Upper lobe of left lung (tissue), 4 donors: ENCODE data around the gene TIRAP.

ENCODE experiments used
- CTCF ChIP-seq, 6 experiments: fragments of 450-650 bp in 4 of 6; fragments of 200-600 bp in 2 of 6; sonication (generic) in 2 of 6; IDR thresholded peaks; one replicate each; pipeline ENCODE4 v1.5.1; 2016 to 2019; ENCODE audit warnings: antibody characterized with exemption in 6 of 6
- EP300 ChIP-seq, 4 donors: sonication (generic); formaldehyde crosslinking; IDR thresholded peaks; one replicate each; pipeline ENCODE4 v1.5.1; 2017; ENCODE audit warnings: antibody characterized with exemption in 4 of 4, control low read depth in 2 of 4
- POLR2A ChIP-seq, 4 donors: fragments of 450-650 bp; IDR thresholded peaks; one replicate each; pipeline ENCODE4 v1.5.1; 2016 to 2017; ENCODE audit warnings: antibody characterized with exemption in 4 of 4, mild to moderate bottlenecking in 2 of 4
- POLR2AphosphoS5 ChIP-seq, 2 donors: sonication (generic); formaldehyde crosslinking; IDR thresholded peaks; one replicate each; pipeline ENCODE4 v1.5.1; 2017; ENCODE audit warnings: antibody characterized with exemption in 2 of 2

GRCh38 chr11:126337474-126338241 is 54.8 kb downstream of the TIRAP start:
- TF ChIP-seq CTCF (IDR thresholded peaks at IDR 0.05) (no peak), POLR2A (IDR thresholded peaks at IDR 0.05) (no peak), POLR2AphosphoS5 (IDR thresholded peaks at IDR 0.05) (no peak), EP300 (IDR thresholded peaks at IDR 0.05) (no peak)
